ACHN (cell line): Measurements from ENCODE around the gene ENOX1.

ENCODE experiments used
- DNase-seq: peaks from one replicate; pipeline ENCODE4 v3.0.0-alpha.2; 2015
- in situ Hi-C: cut with HindIII; loops from 2 replicates; pipeline ENCODE4 v1.10.0; 2017; ENCODE audit warnings: low sequenced_read_pairs, low pct_ligation_motif_present, low pct_unique_long_range_greater_than_20kb

The ENOX1 gene

DNA sequence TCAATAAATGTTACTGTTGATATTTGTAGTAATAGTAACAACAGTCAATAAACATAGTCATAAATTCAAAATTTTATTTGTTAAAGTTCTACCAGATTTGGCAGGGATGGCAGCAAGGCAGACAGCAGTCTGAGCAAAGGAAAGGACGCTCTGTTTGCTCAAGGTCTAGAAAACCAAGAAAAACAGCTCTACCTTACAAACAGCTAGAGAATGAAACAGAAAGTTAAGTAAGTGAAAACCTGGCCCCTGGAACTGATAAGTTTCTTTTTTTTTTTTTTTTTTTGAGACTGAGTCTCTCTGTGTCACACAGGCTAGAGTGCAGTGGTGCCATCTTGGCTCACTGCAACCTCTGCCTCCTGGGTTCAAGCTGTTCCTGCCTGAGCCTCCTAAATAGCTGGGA is 27.9 kb downstream of the ENOX1 start:
- no peak for DNase-seq
- in situ Hi-C loops = no loop called here

DNA sequence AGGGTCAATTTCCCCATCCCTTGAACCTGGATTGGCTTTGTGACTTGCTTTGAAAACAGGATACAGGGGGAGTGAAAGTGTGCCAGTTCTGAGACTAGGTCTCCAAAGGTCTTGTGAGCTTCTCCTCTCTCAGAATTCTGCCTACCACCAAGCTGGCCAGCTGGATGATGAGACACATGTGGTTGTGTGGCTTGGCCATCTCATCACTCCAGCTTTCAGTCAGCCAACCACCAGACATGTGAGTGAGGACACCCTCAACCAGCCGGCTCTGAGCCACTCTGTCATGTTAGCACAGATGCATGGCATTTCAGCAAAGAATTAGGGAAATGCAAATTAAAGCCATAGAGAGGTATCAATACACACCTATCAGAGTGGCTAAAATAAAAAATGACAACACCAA is 29.5 kb downstream of the ENOX1 start:
- in situ Hi-C loops = no loop called here

DNA sequence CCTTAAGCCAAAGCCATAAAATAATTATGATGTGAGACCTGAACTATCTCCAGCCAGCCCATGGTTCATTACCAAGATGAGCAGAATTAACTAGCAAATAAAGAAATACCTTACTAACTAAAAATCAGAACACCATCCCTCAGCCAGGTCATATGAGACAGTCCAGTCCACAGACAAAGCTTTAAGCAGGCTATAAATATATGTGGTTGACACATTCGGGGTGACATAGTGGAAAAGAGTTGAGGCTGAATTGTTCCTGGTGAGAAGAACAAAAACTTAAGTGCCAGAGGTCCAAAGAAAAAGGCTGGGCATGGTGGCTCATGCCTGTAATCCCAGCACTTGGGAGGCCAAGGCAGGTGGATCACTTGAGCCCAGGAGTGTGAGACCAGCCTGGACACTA is 30.9 kb downstream of the ENOX1 start:
- in situ Hi-C loops = no loop called here

More for the DNA sequence above, 29.5 kb downstream of the ENOX1 start:
- DNase-seq = no peak

DNA sequence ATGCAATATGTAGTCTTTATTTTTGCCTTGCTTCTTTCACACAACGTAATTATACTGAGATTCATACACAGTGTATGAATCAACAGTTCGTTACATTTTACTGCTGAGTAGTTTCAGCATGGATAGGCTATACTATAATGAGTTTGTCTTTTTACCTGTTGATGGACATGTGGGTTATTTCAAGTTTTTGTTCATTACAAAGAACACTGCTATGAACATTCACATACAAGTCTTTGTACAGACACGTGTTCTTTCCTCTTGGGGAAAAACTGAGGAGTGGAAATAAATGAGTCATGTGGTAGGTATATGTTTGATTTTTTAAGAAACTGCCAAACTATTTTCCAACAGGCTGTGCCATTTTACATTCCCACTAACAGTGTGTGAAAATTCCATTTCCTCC is 35.1 kb downstream of the ENOX1 start:
- no peak for DNase-seq
- in situ Hi-C loops = no loop called here

More for the DNA sequence above, 30.9 kb downstream of the ENOX1 start:
- no peak for DNase-seq

DNA sequence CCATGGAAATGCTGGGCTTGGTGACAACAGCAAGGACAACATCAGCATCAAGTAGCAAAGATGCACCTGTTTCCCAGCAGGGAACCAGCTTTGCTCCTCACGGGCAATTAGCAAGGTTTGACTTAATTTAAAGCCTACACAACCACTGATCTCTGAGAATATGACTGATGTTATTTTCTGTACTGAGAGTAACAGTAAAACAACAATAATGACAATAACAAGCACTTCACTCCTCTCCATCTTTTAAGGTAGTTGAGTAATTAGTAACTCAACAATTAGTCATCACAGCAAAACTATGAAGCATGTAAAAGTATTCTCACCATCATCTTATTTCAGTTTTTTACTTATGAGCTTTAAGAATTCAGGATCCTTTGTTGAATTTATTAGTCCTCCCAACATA is 37.3 kb downstream of the ENOX1 start:
- DNase-seq = no peak
- in situ Hi-C loops = no loop called here

DNA sequence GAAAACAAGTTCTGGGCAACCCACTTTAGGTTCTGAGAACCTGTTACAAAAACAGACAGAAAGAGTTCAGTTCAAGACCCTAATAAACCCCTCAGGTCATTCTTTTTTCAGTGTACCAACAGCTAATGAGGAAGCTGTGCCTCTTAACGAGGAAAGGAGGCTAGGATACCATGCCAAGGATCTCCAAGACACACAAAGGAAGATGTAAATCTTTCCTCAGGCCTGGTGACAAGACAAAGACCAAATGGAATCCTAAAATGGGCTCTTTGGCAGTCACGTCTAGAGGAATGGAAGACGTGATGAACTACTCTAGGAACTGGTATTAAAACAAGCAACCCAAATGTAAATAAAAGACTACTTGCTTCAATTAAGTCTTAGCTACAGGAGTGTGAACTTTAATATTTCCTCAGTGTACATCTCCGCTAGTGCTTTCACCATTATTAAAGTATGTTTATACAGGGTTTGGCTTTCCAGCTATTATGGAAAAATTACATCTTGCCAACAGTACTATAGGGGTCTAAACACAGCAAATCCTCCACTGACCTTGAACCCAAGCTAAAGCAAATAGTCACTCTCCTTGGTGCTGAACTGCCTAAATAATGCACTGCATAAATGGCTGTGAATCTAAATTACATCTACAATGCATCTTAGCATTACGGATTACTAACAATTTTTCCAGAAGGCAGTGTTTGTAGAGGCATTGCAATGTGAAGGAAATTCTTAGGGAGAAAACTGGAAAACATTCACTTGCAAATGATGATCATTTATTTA is 42.3 kb downstream of the ENOX1 start:
- DNase-seq = no peak
- in situ Hi-C loops = no loop called here

GRCh38 chr13:43742911-43743310 is 43.9 kb downstream of the ENOX1 start:
- in situ Hi-C loops = no loop called here
- DNase-seq = no peak

DNA sequence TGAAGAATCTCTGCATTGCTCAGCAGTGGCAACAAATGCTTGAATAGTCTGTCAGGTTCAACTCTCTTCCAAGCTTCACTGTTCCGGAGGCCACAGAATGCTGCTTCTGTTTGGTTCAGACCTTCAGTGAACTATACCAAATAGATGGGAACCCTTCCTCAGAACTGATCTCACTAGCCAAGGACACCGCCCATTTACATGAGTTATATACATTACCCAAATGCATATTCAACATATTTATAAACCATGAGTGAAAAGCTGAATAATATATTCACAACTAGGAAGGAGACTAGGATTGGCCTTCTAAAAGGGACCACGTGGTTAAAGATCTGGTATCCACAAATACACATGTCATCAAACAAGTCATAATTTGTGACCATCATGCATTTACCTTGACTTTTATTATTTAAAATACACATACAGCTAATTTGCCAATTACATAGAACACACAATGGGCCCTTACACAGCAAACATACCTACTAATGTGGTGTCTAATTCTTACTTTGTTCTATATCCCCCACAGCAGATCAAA is 49.3 kb downstream of the ENOX1 start:
- in situ Hi-C loops = no loop called here
- DNase-seq = no peak

DNA sequence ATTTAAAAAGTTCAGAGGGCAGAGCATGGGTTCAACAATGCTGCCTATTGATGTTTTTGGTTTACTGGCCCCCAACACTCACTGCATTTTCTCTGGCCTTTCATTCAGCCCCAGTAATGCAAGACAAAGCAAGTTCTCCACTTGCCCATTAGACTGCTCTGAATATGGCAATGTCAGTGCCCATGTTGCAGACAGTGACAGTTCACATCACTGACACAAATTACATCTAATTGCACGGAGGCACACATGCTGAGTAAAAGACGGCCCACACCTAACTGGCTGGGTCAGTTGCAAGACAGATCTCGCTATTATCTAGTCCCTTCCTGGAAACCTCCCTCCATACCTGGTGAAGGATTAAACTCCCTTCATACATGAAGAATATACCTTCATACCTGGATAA is 54.0 kb downstream of the ENOX1 start:
- DNase-seq = no peak
- in situ Hi-C loops = no loop called here

DNA sequence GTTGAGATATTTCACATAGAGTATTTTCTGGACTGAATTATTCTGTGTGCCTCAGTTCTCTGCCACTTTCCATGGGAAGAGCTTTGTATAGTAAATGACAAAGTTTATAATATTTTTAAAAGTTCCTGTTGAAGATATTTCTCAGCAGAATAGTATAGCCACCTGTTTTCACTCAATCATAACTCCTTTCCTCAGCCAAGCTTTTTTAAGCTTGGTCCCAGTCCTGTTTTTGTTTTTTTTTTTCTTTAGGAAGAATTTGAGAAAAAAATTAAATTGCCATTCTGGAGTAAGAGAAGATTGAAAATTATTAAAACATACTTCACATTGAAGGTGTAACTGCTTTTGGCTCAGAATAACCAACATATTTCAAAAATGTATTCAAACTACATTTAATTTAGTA is 55.5 kb downstream of the ENOX1 start:
- in situ Hi-C loops = no loop called here
- no peak for DNase-seq

DNA sequence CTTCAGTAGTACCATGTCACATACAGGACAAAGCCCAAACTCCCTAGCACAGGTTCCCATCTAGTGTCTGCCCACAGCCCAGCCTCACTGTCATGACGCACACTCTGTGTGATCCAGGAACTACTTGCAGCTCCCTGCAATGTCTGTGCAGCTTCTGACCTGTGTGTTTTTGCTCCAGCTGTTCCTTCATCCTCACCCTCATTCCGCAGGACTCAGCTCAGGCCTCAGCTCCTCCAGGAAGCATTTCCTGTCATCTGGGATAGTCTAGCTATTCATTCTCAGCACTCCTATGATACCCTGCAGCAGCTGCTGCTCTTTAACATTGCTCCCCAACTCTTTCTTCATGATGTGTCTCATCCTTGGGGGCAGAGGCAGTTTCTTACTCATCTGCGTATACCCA is 56.1 kb downstream of the ENOX1 start:
- DNase-seq = no peak
- in situ Hi-C loops = no loop called here

GRCh38 chr13:43728421-43728820 is 58.4 kb downstream of the ENOX1 start:
- DNase-seq = no peak
- in situ Hi-C loops = no loop called here

DNA sequence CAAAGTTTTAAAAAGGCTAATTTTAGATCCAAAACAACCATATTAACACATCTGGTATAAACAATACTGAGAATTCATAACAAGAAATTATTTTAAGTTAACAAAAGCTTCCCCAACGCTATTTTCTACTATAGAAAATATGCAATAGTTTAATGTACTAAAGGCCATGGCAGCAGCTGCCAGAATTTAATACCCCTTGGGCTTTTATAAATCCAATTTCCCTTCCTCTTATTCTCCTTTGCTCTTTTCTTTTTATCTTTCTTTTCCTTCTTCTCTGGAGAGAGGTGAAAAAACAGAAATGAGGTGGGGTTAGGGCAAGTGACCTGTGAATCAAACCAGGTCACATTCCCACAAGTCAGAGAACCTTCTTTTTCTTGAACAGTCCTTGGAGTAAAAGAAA is 58.9 kb downstream of the ENOX1 start:
- no peak for DNase-seq
- in situ Hi-C loops = no loop called here

- DNase-seq = no peak
Measured at GRCh38 chr13:43725460-43725859, 61.3 kb downstream of the ENOX1 start.

GRCh38 chr13:43720780-43721397 is 65.9 kb downstream of the ENOX1 start:
- no peak for DNase-seq
- in situ Hi-C loops = no loop called here

More at GRCh38 chr13:43725460-43725859, 61.3 kb downstream of the ENOX1 start:
- in situ Hi-C loops = no loop called here

DNA sequence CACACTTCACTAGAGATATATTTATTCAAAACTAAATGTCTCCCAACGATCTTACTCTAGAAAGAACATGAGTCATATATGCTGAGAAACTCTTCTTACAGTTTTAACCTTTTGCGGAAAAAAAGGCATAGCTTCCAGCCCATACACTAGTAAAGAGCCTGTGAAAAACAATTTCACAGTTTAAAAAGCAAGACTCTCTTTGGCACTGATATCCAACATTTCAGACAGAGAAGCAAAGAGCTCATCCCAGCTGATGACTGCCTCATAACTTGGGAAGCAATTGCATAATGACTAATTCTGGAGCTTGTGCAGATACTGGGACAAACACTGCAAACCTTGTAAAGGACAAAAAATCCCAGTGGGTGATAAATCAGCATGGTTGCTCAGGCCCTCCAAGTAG is 88.0 kb downstream of the ENOX1 start:
- DNase-seq = no peak
- in situ Hi-C loops = no loop called here

DNA sequence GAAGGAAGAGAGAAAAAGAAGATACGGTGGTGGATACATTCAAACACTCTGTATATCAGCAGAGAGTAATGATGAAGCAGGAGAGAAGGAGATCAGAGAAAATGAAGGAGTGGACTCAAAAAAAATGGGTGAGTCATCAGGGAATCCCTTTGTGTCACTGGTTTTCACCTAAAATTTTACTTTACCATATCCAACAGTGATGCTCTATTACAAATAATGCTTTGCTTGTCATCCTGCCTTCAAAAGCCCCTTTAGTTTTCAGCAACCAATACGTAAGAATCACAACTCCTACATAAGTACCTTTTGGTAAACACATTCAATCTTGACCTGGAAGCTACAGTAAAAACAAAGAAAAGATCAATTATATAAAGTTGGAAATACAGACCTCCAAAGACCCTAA is 88.8 kb downstream of the ENOX1 start:
- in situ Hi-C loops = no loop called here

DNA sequence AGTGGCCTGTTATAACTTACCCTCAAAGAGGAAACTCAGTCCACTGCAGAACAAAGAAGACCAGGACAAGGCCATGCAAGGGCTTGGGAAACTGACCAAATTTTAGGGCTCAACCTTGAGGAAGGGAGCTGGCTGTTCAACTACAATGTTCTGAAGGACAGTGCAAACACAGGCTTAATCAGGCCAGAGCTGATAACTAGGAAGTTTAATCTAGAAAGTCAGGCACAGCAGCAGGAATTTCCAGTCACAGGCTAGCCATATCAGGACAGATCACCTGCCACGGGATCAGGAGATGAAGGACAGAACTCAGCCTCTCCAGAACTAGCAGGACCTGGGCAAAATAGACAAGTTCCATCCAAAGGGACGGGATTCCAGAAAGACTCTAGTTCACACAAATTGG is 89.4 kb downstream of the ENOX1 start:
- in situ Hi-C loops = no loop called here
- DNase-seq = no peak

More for the DNA sequence above, 88.8 kb downstream of the ENOX1 start:
- DNase-seq = no peak

DNA sequence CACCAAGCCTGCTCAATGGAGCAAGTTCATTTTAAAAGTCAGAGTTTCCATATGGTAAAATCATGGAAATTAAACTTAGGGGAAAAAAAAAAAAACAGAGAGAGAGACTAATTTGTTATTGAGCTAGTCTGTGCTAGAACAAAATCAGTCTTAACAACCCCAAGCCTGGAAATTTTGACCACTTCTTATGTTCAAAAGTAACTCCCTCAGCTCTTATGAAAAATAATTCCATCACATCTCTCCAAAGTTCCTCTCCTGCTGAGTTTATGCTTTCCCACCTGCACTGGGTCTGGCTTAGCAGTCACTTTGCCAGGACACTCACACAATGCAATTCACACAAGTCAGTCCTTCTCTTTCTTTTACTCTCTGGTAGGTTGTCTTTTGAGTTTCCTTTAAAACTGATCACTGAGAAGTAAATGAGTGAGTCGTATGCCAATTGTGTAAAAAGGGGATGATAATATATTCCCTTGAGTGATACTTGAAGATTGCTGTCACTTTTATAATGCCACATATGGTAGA is 92.6 kb downstream of the ENOX1 start:
- in situ Hi-C loops = no loop called here
- no peak for DNase-seq

DNA sequence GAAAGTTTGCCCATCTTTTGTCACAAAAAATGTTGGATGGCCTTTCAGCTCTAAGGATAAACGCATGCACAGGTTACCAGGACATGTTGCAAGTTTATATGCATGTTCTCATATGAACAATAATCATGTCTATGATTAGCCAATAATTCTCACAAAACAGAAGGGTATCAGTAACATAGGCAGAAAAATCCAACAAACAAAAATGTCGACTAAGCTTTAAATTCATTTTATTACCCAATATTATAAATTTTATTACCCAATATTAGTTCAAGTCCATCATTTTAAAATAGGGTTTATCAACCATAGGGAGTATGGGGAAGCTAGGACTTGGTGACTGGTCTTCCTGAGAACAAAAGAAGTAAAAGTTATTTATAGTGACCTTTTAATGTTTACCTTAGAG is 93.1 kb downstream of the ENOX1 start:
- DNase-seq = no peak
- in situ Hi-C loops = no loop called here
